Measurements from ENCODE around the gene TESK1.

TESK1 gene

DNA sequence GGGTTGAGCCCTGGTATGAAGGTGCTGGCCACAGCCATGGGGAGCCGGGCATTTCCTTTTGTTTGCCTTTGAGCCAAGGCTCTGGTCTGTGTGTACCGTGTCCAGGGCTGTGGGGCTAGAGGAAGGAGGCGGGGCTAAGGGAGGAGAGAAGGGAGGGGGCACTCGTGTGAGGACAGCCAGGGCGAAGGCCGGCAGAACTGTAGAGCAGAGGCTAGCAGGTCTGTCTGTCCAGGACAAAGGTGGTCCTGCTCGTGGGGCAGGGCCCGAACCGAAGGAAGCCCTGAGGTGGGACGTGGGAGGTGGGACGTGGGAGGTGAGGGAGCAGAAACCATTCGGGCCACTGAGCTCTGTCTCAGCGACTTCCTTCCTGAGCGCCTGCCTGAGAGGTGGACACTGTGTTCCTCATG, 41.3 kb upstream of the TESK1 start:
- no peak overlapping the region for H3K4me3 ChIP-seq (replicated peaks; ENCODE audit: insufficient read depth, low read length)
- no peaks in the 10 kb centered on the region for H3K27me3 ChIP-seq (ENCODE audit: insufficient read depth, poor library complexity, severe bottlenecking)
- TF ChIP-seq, protein P1, sequence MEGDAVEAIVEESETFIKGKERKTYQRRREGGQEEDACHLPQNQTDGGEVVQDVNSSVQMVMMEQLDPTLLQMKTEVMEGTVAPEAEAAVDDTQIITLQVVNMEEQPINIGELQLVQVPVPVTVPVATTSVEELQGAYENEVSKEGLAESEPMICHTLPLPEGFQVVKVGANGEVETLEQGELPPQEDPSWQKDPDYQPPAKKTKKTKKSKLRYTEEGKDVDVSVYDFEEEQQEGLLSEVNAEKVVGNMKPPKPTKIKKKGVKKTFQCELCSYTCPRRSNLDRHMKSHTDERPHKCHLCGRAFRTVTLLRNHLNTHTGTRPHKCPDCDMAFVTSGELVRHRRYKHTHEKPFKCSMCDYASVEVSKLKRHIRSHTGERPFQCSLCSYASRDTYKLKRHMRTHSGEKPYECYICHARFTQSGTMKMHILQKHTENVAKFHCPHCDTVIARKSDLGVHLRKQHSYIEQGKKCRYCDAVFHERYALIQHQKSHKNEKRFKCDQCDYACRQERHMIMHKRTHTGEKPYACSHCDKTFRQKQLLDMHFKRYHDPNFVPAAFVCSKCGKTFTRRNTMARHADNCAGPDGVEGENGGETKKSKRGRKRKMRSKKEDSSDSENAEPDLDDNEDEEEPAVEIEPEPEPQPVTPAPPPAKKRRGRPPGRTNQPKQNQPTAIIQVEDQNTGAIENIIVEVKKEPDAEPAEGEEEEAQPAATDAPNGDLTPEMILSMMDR (IDR thresholded peaks at IDR 0.05; ENCODE audit: insufficient read depth, low read length): no peak
- TF ChIP-seq, protein P2, sequence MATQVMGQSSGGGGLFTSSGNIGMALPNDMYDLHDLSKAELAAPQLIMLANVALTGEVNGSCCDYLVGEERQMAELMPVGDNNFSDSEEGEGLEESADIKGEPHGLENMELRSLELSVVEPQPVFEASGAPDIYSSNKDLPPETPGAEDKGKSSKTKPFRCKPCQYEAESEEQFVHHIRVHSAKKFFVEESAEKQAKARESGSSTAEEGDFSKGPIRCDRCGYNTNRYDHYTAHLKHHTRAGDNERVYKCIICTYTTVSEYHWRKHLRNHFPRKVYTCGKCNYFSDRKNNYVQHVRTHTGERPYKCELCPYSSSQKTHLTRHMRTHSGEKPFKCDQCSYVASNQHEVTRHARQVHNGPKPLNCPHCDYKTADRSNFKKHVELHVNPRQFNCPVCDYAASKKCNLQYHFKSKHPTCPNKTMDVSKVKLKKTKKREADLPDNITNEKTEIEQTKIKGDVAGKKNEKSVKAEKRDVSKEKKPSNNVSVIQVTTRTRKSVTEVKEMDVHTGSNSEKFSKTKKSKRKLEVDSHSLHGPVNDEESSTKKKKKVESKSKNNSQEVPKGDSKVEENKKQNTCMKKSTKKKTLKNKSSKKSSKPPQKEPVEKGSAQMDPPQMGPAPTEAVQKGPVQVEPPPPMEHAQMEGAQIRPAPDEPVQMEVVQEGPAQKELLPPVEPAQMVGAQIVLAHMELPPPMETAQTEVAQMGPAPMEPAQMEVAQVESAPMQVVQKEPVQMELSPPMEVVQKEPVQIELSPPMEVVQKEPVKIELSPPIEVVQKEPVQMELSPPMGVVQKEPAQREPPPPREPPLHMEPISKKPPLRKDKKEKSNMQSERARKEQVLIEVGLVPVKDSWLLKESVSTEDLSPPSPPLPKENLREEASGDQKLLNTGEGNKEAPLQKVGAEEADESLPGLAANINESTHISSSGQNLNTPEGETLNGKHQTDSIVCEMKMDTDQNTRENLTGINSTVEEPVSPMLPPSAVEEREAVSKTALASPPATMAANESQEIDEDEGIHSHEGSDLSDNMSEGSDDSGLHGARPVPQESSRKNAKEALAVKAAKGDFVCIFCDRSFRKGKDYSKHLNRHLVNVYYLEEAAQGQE (IDR thresholded peaks at IDR 0.05; ENCODE audit: insufficient replicate concordance, low read depth): no peak
- TF ChIP-seq POLR2AphosphoS5 (IDR thresholded peaks at IDR 0.05; ENCODE audit: low read depth) (no peak), GABPA (IDR thresholded peaks at IDR 0.05; ENCODE audit: low read depth) (no peak), SPI1 (IDR thresholded peaks at IDR 0.05; ENCODE audit: borderline replicate concordance, low read depth) (no peak)
- no peak for DNase-seq (ENCODE audit: low read depth in 1 of 2, low spot score in 1 of 2)
- H3K27ac ChIP-seq (replicated peaks): no peak overlapping the region

DNA sequence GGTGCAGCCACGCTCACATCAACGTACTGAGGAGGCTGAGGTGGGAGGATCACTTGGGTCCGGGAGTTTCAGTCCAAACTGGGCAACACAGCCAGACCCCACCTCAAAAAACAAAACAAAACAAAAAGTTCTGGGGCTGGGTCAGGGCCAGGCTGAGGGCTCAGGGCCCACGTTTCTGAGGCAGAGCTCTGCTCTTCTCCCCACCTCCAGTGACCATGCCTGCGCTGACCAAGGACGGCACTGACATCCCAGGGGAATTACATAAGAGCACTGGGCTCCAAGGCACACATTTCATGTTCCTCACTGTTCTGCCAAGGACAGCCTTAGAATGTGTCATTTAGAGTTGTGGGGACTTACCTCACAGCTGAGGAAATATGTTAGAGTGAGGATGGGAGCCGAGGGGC, 40.4 kb upstream of the TESK1 start:
- Histone ChIP-seq H3K27me3 (ENCODE audit: insufficient read depth, poor library complexity, severe bottlenecking) (no peaks in the 10 kb centered on the region), H3K27ac (replicated peaks) (no peak overlapping the region), H3K4me3 (replicated peaks; ENCODE audit: insufficient read depth, low read length) (no peak overlapping the region)
- TF ChIP-seq, protein P2 (IDR thresholded peaks at IDR 0.05; ENCODE audit: insufficient replicate concordance, low read depth): no peak
- TF ChIP-seq, protein P1 (IDR thresholded peaks at IDR 0.05; ENCODE audit: insufficient read depth, low read length): no peak
- TF ChIP-seq POLR2AphosphoS5 (IDR thresholded peaks at IDR 0.05; ENCODE audit: low read depth) (no peak), SPI1 (IDR thresholded peaks at IDR 0.05; ENCODE audit: borderline replicate concordance, low read depth) (no peak), GABPA (IDR thresholded peaks at IDR 0.05; ENCODE audit: low read depth) (no peak)
- DNase-seq (ENCODE audit: low read depth in 1 of 2, low spot score in 1 of 2): no peak

DNA sequence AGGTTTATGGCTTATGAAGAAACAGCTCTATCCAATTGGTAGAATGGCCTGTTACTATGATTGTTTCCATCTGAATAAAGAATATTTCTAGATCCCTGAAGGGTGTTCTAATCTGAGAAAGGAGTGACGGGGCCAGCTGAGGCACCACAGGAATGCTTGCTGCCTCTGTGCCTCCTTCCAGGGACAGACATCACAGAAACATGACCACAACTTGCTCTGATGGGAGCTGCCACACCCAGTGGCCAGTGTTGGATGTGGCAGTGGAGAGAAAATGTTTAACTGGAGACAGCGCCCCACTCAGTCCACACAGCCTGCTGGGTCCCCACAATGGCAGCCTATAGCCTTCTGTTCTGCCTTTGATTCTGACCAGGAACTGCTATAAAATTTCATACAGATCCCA, 38.6 kb upstream of the TESK1 start:
- no peak for DNase-seq (ENCODE audit: low read depth in 1 of 2, low spot score in 1 of 2)
- TF ChIP-seq SPI1 (IDR thresholded peaks at IDR 0.05; ENCODE audit: borderline replicate concordance, low read depth): no peak
- no peak for TF ChIP-seq POLR2AphosphoS5 (IDR thresholded peaks at IDR 0.05; ENCODE audit: low read depth)
- TF ChIP-seq, protein P2 (IDR thresholded peaks at IDR 0.05; ENCODE audit: insufficient replicate concordance, low read depth): no peak
- TF ChIP-seq, protein P1 (IDR thresholded peaks at IDR 0.05; ENCODE audit: insufficient read depth, low read length): no peak
- TF ChIP-seq GABPA (IDR thresholded peaks at IDR 0.05; ENCODE audit: low read depth): no peak
- Histone ChIP-seq H3K27ac (replicated peaks) (no peak overlapping the region), H3K4me3 (replicated peaks; ENCODE audit: insufficient read depth, low read length) (no peak overlapping the region), H3K27me3 (ENCODE audit: insufficient read depth, poor library complexity, severe bottlenecking) (no peaks in the 10 kb centered on the region)
